GM12872 (cell line): ENCODE results near the gene DNASE1L2.

Experiments used
- CTCF ChIP-seq: IDR thresholded peaks from 3 replicates; pipeline ENCODE4 v1.5.1; 2011; ENCODE audit warnings: low read depth, mild to moderate bottlenecking, low read length, moderate library complexity; ENCODE audit not compliant: insufficient read depth

DNASE1L2 gene

GRCh38 chr16:2238838-2239675 lies 2.8 kb downstream of the DNASE1L2 start:
- no peak for TF ChIP-seq CTCF

GRCh38 chr16:2242598-2242997 lies 6.4 kb downstream of the DNASE1L2 start:
- TF ChIP-seq CTCF, result no peak

DNA sequence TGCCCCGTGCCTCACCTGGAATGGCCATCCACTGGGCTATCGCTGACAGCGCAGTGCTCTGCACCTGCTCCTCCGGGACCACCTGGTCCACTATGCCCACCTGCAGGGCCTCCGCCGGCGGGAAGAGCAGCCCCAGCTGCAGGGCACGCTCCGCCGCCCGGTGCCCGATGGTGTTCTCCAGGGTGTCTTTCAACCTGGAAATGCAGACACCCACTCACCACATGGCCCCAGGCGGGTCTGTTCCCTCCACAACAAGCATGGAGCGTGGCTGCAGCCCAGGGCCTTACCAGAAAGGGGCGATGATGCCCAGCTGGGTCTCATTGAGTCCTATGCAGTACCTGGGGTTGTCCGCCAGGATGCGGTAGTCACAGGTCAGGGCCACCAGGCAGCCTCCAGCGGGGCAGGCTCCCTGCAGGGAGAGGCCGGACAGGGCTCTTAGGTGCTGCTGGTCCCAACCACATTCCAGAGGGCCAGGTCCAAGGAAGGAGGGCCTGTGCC lies 6.8 kb downstream of the DNASE1L2 start:
- no peak for TF ChIP-seq CTCF

- TF ChIP-seq CTCF, result no peak
Measured at GRCh38 chr16:2243781-2244180, 7.5 kb downstream of the DNASE1L2 start.

- no peak for TF ChIP-seq CTCF
Measured at GRCh38 chr16:2244301-2244700, 8.1 kb downstream of the DNASE1L2 start.

DNA sequence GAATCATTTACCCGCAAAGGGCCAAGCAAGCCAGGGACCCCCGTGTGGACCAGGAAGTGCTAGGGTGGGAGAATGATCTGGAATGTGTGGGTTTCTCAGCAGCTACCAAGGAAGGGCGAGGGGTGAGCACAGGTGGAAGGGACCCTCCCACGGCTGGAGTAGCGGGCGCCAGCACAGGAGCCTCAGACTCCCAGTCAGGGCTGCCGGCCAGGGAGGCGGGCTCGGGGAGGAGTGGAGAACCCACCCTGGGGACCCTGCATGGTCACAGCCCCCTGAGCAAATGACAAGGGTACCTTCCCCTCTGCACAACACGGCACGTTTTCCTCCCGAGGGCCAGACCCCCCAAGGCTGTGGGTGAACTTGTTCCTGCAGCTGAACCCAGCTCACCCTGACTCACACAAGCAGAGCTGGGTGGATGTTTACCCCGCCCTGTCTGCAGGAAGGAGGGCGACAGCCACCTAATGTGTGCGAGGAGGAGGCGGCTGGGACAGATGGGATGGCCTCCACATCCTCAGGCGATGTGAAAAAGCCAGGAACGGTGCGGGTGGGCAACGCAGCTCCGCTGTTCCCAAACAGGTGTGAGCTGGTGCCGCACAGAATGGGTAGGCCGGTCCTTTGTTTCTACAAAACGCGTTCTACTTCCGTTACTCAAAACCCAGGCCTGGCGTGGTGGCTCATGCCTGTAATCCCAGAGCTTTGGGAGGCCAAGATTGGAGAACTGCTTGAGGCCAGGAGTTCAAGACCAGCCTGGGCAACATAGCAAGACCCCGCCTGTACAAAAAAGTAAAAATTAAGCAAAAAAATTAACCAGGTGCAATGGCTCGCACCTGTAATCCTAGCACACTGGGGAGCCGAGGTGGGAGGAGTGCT lies 8.9 kb downstream of the DNASE1L2 start:
- TF ChIP-seq CTCF, result no peak

DNA sequence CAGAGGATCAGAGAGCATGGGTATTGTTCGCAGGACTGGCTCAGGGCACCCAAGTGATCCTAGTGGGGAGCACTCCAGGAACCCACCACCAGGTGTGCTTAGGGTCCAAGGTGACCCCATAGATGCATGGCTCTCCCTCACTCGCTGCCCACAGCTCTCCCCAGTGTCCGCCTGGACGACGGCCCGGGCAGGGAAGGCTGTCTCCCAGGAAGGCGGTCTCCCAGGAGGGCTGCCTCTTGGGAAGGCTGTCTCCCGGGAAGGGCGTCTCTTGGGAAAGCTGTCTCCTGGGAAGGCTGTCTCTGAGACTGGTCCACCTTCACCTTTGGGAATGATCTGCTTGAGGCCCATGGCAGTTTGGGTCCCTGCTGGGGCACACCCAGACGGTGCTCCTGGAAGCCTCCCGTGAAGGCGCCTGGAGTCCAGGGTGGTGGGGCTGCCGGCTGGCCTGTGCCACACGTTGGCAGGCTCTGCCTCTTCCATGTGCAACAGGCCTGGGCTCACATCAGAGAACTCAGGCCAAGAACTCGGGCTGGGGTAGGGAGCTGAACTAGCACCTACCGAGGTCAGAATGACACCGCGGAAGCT lies 10.1 kb downstream of the DNASE1L2 start:
- no peak for TF ChIP-seq CTCF
